ENCODE data around the gene CAPZA1. TPM values are rescaled to one million over a fixed set of nuclear protein-coding genes. Genes with fewer than 3 reads are reported as not detected.

CAPZA1 gene
- total RNA-seq, 1 experiment from 2014 or later = 171 TPM

- ChIA-PET POLR2A (ENCODE audit: low non-redundant PET) (no interaction called here), CTCF (no interaction called here)
- H3K27ac ChIP-seq (ENCODE audit: low read depth, low read length, poor library complexity, severe bottlenecking) = no peak overlapping the region
- H3K4me3 ChIP-seq (ENCODE audit: low read depth, low read length, poor library complexity, severe bottlenecking) = no peak overlapping the region
- peaks cover 34% of the 10 kb centered on the region for H3K36me3 ChIP-seq (ENCODE audit: insufficient read depth, low read length, poor library complexity, severe bottlenecking)
- intact Hi-C loops (cut with micrococcal nuclease; ENCODE audit: unreplicated experiment) = no loop called here
- TF ChIP-seq CTCF (conservative IDR thresholded peaks at IDR 0.05; ENCODE audit: low read depth, low read length) (no peak), EZH2 (IDR thresholded peaks at IDR 0.05; ENCODE audit: borderline replicate concordance, low read depth, low read length, poor library complexity, severe bottlenecking) (no peak)
- BruUV-seq (replicated peaks) = no TSS peak
- DNase-seq (ENCODE audit: low spot score) = no peak
- no peaks in the 10 kb centered on the region for H3K9me3 ChIP-seq (ENCODE audit: low read depth, low read length, poor library complexity, severe bottlenecking)
- H3K27me3 ChIP-seq (replicated peaks; ENCODE audit: insufficient read depth, low read depth, low read length, poor library complexity) = no peaks in the 10 kb centered on the region
- H3K4me1 ChIP-seq (ENCODE audit: insufficient read depth, low read length, poor library complexity, severe bottlenecking) = no peaks in the 10 kb centered on the region
Observed at GRCh38 chr1:112603012-112603411, 16.6 kb upstream of the CAPZA1 start.

- H3K36me3 ChIP-seq (ENCODE audit: insufficient read depth, low read length, poor library complexity, severe bottlenecking) = peaks cover 36% of the 10 kb centered on the region
- ChIA-PET POLR2A (ENCODE audit: low non-redundant PET) (no interaction called here), CTCF (no interaction called here)
- H3K27me3 ChIP-seq (replicated peaks; ENCODE audit: insufficient read depth, low read depth, low read length, poor library complexity) = no peaks in the 10 kb centered on the region
- no peak overlapping the region for H3K4me3 ChIP-seq (ENCODE audit: low read depth, low read length, poor library complexity, severe bottlenecking)
- no TSS peak for BruUV-seq (replicated peaks)
- DNase-seq (ENCODE audit: low spot score) = no peak
- intact Hi-C loops (cut with micrococcal nuclease; ENCODE audit: unreplicated experiment) = no loop called here
- no peak overlapping the region for H3K27ac ChIP-seq (ENCODE audit: low read depth, low read length, poor library complexity, severe bottlenecking)
- H3K4me1 ChIP-seq (ENCODE audit: insufficient read depth, low read length, poor library complexity, severe bottlenecking) = no peaks in the 10 kb centered on the region
- H3K9me3 ChIP-seq (ENCODE audit: low read depth, low read length, poor library complexity, severe bottlenecking) = no peaks in the 10 kb centered on the region
- TF ChIP-seq CTCF (conservative IDR thresholded peaks at IDR 0.05; ENCODE audit: low read depth, low read length) (no peak), EZH2 (IDR thresholded peaks at IDR 0.05; ENCODE audit: borderline replicate concordance, low read depth, low read length, poor library complexity, severe bottlenecking) (no peak)
Observed at GRCh38 chr1:112603541-112603940, 16.1 kb upstream of the CAPZA1 start.

GRCh38 chr1:112605633-112606327, 13.9 kb upstream of the CAPZA1 start:
- Histone ChIP-seq H3K4me1 (ENCODE audit: insufficient read depth, low read length, poor library complexity, severe bottlenecking) (no peaks in the 10 kb centered on the region), H3K36me3 (ENCODE audit: insufficient read depth, low read length, poor library complexity, severe bottlenecking) (peaks cover 47% of the 10 kb centered on the region), H3K27me3 (replicated peaks; ENCODE audit: insufficient read depth, low read depth, low read length, poor library complexity) (no peaks in the 10 kb centered on the region), H3K4me3 (ENCODE audit: low read depth, low read length, poor library complexity, severe bottlenecking) (no peak overlapping the region), H3K9me3 (ENCODE audit: low read depth, low read length, poor library complexity, severe bottlenecking) (no peaks in the 10 kb centered on the region), H3K27ac (ENCODE audit: low read depth, low read length, poor library complexity, severe bottlenecking) (no peak overlapping the region)
- no TSS peak for BruUV-seq (replicated peaks)
- POLR2A ChIA-PET (ENCODE audit: low non-redundant PET) = no interaction called here
- no peak for DNase-seq (ENCODE audit: low spot score)
- CTCF ChIA-PET = interaction anchor here (0.7 kb wide), 1 partner anchor 349 kb away, joined by 4 read pairs; no protein-coding TSS in a partner anchor
- TF ChIP-seq CTCF (conservative IDR thresholded peaks at IDR 0.05; ENCODE audit: low read depth, low read length) = no peak
- TF ChIP-seq EZH2 (IDR thresholded peaks at IDR 0.05; ENCODE audit: borderline replicate concordance, low read depth, low read length, poor library complexity, severe bottlenecking) = no peak
- intact Hi-C loops (cut with micrococcal nuclease; ENCODE audit: unreplicated experiment) = no loop called here
